Measurements from ENCODE around the gene NCOA7.

NCOA7 gene

GRCh38 chr6:125748406-125749172 is 42.2 kb upstream of the NCOA7 start:
- no peak for DNase-seq (ENCODE audit: low read depth in 1 of 2, low spot score in 1 of 2)
- no peak for TF ChIP-seq JUND (IDR thresholded peaks at IDR 0.05; ENCODE audit: low read depth)
- in situ Hi-C loops (cut with HindIII; ENCODE audit: low pct_unique_long_range_greater_than_20kb, low sequenced_read_pairs): no loop called here

GRCh38 chr6:125749173-125749864 is 41.4 kb upstream of the NCOA7 start, which contains the start of gene HEY2:
TSS of gene HEY2 (plus strand) at chr6:125749632. CDS start at chr6:125749777, 145 bp downstream.
- in situ Hi-C loops (cut with HindIII; ENCODE audit: low pct_unique_long_range_greater_than_20kb, low sequenced_read_pairs): no loop called here
- TF ChIP-seq JUND (IDR thresholded peaks at IDR 0.05; ENCODE audit: low read depth): no peak
- peak; percentile 93 to 94 for DNase-seq (ENCODE audit: low read depth in 1 of 2, low spot score in 1 of 2)

GRCh38 chr6:125749865-125750691 is 40.7 kb upstream of the NCOA7 start:
- in situ Hi-C loops (cut with HindIII; ENCODE audit: low pct_unique_long_range_greater_than_20kb, low sequenced_read_pairs): no loop called here
- no peak for TF ChIP-seq JUND (IDR thresholded peaks at IDR 0.05; ENCODE audit: low read depth)
- DNase-seq (ENCODE audit: low read depth in 1 of 2, low spot score in 1 of 2): peak in 1 of 2 experiments; percentile 35

- no peak for TF ChIP-seq JUND (IDR thresholded peaks at IDR 0.05; ENCODE audit: low read depth)
- in situ Hi-C loops (cut with HindIII; ENCODE audit: low pct_unique_long_range_greater_than_20kb, low sequenced_read_pairs): no loop called here
- DNase-seq (ENCODE audit: low read depth in 1 of 2, low spot score in 1 of 2): no peak
These were observed 39.9 kb upstream of the NCOA7 start for GRCh38 chr6:125750692-125751333.

- no peak for TF ChIP-seq JUND (IDR thresholded peaks at IDR 0.05; ENCODE audit: low read depth)
- in situ Hi-C loops (cut with HindIII; ENCODE audit: low pct_unique_long_range_greater_than_20kb, low sequenced_read_pairs): no loop called here
- DNase-seq (ENCODE audit: low read depth in 1 of 2, low spot score in 1 of 2): no peak
These were observed 39.3 kb upstream of the NCOA7 start for GRCh38 chr6:125751334-125751916.

GRCh38 chr6:125752773-125753172 is 38.0 kb upstream of the NCOA7 start:
- in situ Hi-C loops (cut with HindIII; ENCODE audit: low pct_unique_long_range_greater_than_20kb, low sequenced_read_pairs): no loop called here
- no peak for DNase-seq (ENCODE audit: low read depth in 1 of 2, low spot score in 1 of 2)
- TF ChIP-seq JUND (IDR thresholded peaks at IDR 0.05; ENCODE audit: low read depth): no peak

GRCh38 chr6:125753218-125753936 is 37.4 kb upstream of the NCOA7 start:
- no peak for TF ChIP-seq JUND (IDR thresholded peaks at IDR 0.05; ENCODE audit: low read depth)
- peak in 1 of 2 experiments; percentile 40 for DNase-seq (ENCODE audit: low read depth in 1 of 2, low spot score in 1 of 2)
- in situ Hi-C loops (cut with HindIII; ENCODE audit: low pct_unique_long_range_greater_than_20kb, low sequenced_read_pairs): no loop called here

GRCh38 chr6:125753937-125754259 is 36.9 kb upstream of the NCOA7 start:
- no peak for DNase-seq (ENCODE audit: low read depth in 1 of 2, low spot score in 1 of 2)
- TF ChIP-seq JUND (IDR thresholded peaks at IDR 0.05; ENCODE audit: low read depth): no peak
- in situ Hi-C loops (cut with HindIII; ENCODE audit: low pct_unique_long_range_greater_than_20kb, low sequenced_read_pairs): no loop called here

- TF ChIP-seq JUND (IDR thresholded peaks at IDR 0.05; ENCODE audit: low read depth): no peak
- in situ Hi-C loops (cut with HindIII; ENCODE audit: low pct_unique_long_range_greater_than_20kb, low sequenced_read_pairs): no loop called here
- DNase-seq (ENCODE audit: low read depth in 1 of 2, low spot score in 1 of 2): no peak
These were observed 36.2 kb upstream of the NCOA7 start for GRCh38 chr6:125754566-125754965.

- in situ Hi-C loops (cut with HindIII; ENCODE audit: low pct_unique_long_range_greater_than_20kb, low sequenced_read_pairs): no loop called here
- no peak for TF ChIP-seq JUND (IDR thresholded peaks at IDR 0.05; ENCODE audit: low read depth)
- DNase-seq (ENCODE audit: low read depth in 1 of 2, low spot score in 1 of 2): no peak
These were observed 31.4 kb upstream of the NCOA7 start for GRCh38 chr6:125759184-125759902.

- no peak for TF ChIP-seq JUND (IDR thresholded peaks at IDR 0.05; ENCODE audit: low read depth)
- DNase-seq (ENCODE audit: low read depth in 1 of 2, low spot score in 1 of 2): no peak
- in situ Hi-C loops (cut with HindIII; ENCODE audit: low pct_unique_long_range_greater_than_20kb, low sequenced_read_pairs): no loop called here
These were observed 30.8 kb upstream of the NCOA7 start for GRCh38 chr6:125759959-125760457.

Measured in T47D (cell line).